ENCODE measurements around the gene DMPK. TPM values are rescaled to one million over a fixed set of nuclear protein-coding genes. Genes with fewer than 3 reads are reported as not detected.

Gene DMPK
- total and polyA plus RNA-seq, 2 donors (not counting 1 experiment from before 2014, with no cell fraction given), result 54.7 to 115 TPM

- Histone ChIP-seq H3K27me3 (ENCODE audit: control insufficient read depth, insufficient read depth, low read length) (peaks cover 15% of the 10 kb centered on the region), H2AFZ (ENCODE audit: low read length) (no peak overlapping the region), H3K4me1 (ENCODE audit: control insufficient read depth, extremely low read depth, insufficient read depth, low read length) (no peaks in the 10 kb centered on the region), H3K9me3 (ENCODE audit: control insufficient read depth, insufficient read depth, low read depth, low read length) (no peaks in the 10 kb centered on the region), H3K36me3 (ENCODE audit: control insufficient read depth, insufficient read depth, low read length) (no peaks in the 10 kb centered on the region), H3K27ac (ENCODE audit: insufficient read depth, low read length) (no peak overlapping the region), H3K4me2 (ENCODE audit: extremely low read depth, insufficient read depth, low read length) (no peak overlapping the region), H3K79me2 (ENCODE audit: control insufficient read depth, insufficient read depth, low read length) (no peaks in the 10 kb centered on the region), H3K4me3 (replicated peaks in 1 of 4; ENCODE audit: control extremely low read depth in 1 of 4, insufficient read depth in 1 of 4, low read depth in 3 of 4, low read length in 4 of 4) (no peak overlapping the region), H4K20me1 (ENCODE audit: control insufficient read depth, extremely low read depth, insufficient read depth, low read length) (no peaks in the 10 kb centered on the region), H3K9ac (ENCODE audit: insufficient read depth, low read length) (no peak overlapping the region)
- TF ChIP-seq EZH2 (IDR thresholded peaks at IDR 0.05; ENCODE audit: low read length, missing control alignments) (no peak), CTCF (conservative IDR thresholded peaks at IDR 0.05 in 1 of 2, IDR thresholded peaks at IDR 0.05 in 1 of 2; ENCODE audit: low read depth in 1 of 2, low read length in 2 of 2) (no peak)
- no peak for DNase-seq (ENCODE audit: low read depth in 2 of 2)
Measured at GRCh38 chr19:45742969-45743368, 39.3 kb downstream of the DMPK start.

GRCh38 chr19:45739498-45740439 is 42.5 kb downstream of the DMPK start:
- no peak overlapping the region for H3K27ac ChIP-seq (ENCODE audit: insufficient read depth, low read length)
- H3K36me3 ChIP-seq (ENCODE audit: control insufficient read depth, insufficient read depth, low read length), result no peaks in the 10 kb centered on the region
- DNase-seq (ENCODE audit: low read depth in 2 of 2), result no peak
- H4K20me1 ChIP-seq (ENCODE audit: control insufficient read depth, extremely low read depth, insufficient read depth, low read length), result no peaks in the 10 kb centered on the region
- H2AFZ ChIP-seq (ENCODE audit: low read length), result no peak overlapping the region
- TF ChIP-seq EZH2 (IDR thresholded peaks at IDR 0.05; ENCODE audit: low read length, missing control alignments) (no peak), CTCF (conservative IDR thresholded peaks at IDR 0.05 in 1 of 2, IDR thresholded peaks at IDR 0.05 in 1 of 2; ENCODE audit: low read depth in 1 of 2, low read length in 2 of 2) (no peak)
- H3K4me1 ChIP-seq (ENCODE audit: control insufficient read depth, extremely low read depth, insufficient read depth, low read length), result no peaks in the 10 kb centered on the region
- H3K9me3 ChIP-seq (ENCODE audit: control insufficient read depth, insufficient read depth, low read depth, low read length), result no peaks in the 10 kb centered on the region
- no peaks in the 10 kb centered on the region for H3K79me2 ChIP-seq (ENCODE audit: control insufficient read depth, insufficient read depth, low read length)
- peaks cover 7% of the 10 kb centered on the region for H3K27me3 ChIP-seq (ENCODE audit: control insufficient read depth, insufficient read depth, low read length)
- H3K4me2 ChIP-seq (ENCODE audit: extremely low read depth, insufficient read depth, low read length), result no peak overlapping the region
- no peak overlapping the region for H3K4me3 ChIP-seq (replicated peaks in 1 of 4; ENCODE audit: control extremely low read depth in 1 of 4, insufficient read depth in 1 of 4, low read depth in 3 of 4, low read length in 4 of 4)
- H3K9ac ChIP-seq (ENCODE audit: insufficient read depth, low read length), result no peak overlapping the region

GRCh38 chr19:45733160-45733810 is 49.0 kb downstream of the DMPK start, which contains the start of gene MEIOSIN:
TSS of gene MEIOSIN (plus strand) at chr19:45733439. CDS start at chr19:45735377, 1,938 bp downstream.
- Histone ChIP-seq H3K36me3 (ENCODE audit: control insufficient read depth, insufficient read depth, low read length) (no peaks in the 10 kb centered on the region), H3K4me2 (ENCODE audit: extremely low read depth, insufficient read depth, low read length) (no peak within 1 kb of the TSS), H3K27me3 (ENCODE audit: control insufficient read depth, insufficient read depth, low read length) (no peaks in the 10 kb centered on the region), H3K79me2 (ENCODE audit: control insufficient read depth, insufficient read depth, low read length) (peaks cover 15% of the 10 kb centered on the region), H3K4me1 (ENCODE audit: control insufficient read depth, extremely low read depth, insufficient read depth, low read length) (no peaks in the 10 kb centered on the region), H3K9ac (ENCODE audit: insufficient read depth, low read length) (no peak within 1 kb of the TSS), H3K27ac (ENCODE audit: insufficient read depth, low read length) (no peak within 1 kb of the TSS), H3K9me3 (ENCODE audit: control insufficient read depth, insufficient read depth, low read depth, low read length) (no peaks in the 10 kb centered on the region), H2AFZ (ENCODE audit: low read length) (no peak within 1 kb of the TSS), H3K4me3 (replicated peaks in 1 of 4; ENCODE audit: control extremely low read depth in 1 of 4, insufficient read depth in 1 of 4, low read depth in 3 of 4, low read length in 4 of 4) (no peak within 1 kb of the TSS), H4K20me1 (ENCODE audit: control insufficient read depth, extremely low read depth, insufficient read depth, low read length) (no peaks in the 10 kb centered on the region)
- TF ChIP-seq CTCF (conservative IDR thresholded peaks at IDR 0.05 in 1 of 2, IDR thresholded peaks at IDR 0.05 in 1 of 2; ENCODE audit: low read depth in 1 of 2, low read length in 2 of 2), result no peak
- no peak for TF ChIP-seq EZH2 (IDR thresholded peaks at IDR 0.05; ENCODE audit: low read length, missing control alignments)
- DNase-seq (ENCODE audit: low read depth in 2 of 2), result no peak

Data from fibroblast of lung (primary cell).